NCI-H510A (cell line): ENCODE data around the gene IGSF22.

Source experiments
- DNase-seq: peaks from one replicate; lab custom pipeline; 2025; lab: John Stamatoyannopoulos, UW

Gene IGSF22

DNA sequence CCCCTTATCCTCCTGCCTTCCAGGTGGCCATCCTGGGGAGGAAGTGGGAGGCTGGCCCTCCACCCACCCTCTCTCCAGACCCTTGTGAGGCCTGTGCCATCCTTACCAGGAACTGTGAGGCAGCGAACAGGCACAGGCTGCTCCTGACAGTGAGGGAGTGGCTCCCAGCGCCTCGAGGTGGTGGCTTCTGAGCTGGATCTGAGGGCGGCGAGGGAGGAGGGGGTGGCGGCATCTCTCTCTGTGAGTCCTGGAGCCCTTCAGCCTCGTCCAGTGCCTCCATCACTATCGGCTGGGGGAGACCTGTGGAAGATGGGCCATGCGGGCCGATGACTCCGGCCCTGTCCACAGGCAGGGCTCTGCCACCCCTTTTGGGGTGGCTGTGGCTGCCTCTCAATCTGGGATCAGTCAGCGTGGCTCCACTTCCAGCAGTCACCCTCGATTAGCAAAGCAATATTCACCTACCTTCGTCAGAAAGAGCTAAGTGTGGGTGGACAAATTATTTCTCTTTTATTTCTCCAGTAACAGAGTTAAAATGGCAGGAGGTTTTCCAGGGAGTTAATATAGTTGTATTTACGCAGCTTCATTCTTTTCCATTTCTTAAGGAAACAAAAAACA, 18.0 kb upstream of the IGSF22 start:
- DNase-seq = no peak

DNA sequence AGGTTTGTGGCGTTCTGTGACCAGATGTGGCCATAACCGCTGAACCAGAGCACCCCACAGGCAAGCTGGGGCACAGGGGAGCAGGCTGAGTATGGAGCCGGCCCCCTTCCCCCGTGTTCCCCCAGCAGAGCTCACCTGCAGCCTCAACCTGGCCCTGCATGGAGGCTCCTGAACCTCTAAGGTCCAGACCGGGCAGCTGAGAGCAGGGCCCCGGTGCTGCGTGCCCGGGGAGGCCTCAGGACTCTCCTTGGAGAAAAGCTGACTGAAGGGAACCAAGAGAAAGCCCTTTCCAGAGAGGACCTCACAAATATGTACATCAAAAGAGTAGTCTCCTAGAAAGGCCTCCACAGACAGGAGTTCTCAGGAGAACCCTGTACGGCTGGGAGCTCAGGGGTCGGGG, 17.4 kb upstream of the IGSF22 start:
- DNase-seq = no peak

DNA sequence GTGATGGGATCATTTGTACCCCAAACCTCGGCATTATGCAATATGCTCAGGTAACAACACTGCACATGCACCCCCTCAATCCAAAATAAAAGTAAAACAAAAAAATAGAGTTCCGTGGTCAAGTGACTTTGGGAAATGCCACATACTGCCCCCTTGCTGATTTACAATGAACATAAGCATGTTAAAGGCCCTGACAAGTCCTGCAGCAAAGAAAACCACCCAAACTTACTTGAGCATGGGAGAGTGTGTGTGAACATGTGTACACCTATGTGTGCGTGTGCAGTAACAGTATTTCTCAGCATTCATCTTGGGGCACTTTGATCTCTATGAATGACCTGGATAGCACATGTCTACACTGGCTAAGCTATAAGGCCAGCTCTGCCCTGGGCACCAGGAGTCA, 15.8 kb upstream of the IGSF22 start:
- no peak for DNase-seq

DNA sequence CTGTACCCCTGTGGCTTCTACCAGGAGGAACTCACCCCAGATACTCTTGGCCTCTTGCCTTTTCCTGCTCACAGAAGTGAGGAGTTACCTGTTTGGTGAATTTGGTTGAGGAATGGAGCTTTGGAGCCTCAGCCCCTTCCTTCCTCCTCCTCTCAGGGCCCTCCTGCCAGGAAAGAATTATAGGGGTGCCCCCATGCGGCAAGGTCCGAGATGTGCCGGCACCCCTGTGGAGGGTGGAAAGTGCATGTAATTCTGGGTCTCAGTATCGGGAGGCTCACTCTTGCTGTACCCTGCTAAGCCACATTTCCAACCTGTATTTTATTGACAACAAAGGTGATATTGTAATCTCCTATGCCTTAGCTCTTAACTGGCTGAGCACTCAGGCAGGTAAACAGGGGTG, 13.7 kb upstream of the IGSF22 start:
- no peak for DNase-seq

DNA sequence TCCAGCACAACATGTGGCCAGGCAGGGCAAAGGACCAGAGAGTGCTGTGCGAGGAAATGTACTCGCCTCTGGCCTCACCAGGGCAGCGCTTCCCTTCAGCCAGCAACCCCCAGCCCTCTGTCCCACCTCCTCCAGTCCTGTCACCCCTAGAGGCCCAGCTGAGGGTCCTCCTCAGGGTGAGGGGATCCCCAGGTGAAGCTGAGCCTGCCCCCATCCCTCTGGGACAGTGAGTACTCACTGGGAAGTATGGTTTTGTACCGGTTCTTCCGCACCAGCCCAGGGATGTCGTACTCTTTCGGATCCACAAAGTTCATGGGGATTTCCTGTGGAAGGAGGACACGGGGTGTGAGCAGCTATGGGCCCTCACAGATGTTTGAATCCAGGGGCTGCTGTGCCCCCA, 11.7 kb upstream of the IGSF22 start:
- DNase-seq = no peak

DNA sequence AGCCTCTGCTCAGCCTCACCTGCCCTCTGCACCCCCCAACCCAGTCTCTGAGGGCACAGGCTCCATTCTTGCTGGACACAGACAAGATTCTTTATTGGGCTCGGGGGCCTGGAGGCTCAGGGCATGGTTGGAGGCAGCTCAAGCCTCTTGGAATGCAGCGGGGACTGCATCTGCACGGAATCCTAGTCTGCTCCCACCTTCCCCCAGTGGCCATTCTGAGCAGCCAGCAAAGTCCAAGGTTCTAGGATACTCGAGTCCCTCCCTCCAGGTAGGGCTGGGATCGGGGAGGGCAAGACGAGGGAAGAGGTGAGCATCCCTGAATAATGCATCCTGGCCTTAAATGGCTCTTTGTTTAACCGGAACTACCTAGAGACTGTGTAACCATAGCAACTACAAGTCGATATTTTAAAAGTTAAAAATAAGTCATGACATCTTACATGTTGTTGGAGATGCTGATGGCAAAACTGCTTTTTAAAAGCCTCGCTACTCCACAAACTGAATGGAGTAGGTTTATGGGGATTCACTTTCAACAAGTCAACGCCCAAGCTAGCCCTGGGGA, 10.7 kb upstream of the IGSF22 start:
- no peak for DNase-seq

DNA sequence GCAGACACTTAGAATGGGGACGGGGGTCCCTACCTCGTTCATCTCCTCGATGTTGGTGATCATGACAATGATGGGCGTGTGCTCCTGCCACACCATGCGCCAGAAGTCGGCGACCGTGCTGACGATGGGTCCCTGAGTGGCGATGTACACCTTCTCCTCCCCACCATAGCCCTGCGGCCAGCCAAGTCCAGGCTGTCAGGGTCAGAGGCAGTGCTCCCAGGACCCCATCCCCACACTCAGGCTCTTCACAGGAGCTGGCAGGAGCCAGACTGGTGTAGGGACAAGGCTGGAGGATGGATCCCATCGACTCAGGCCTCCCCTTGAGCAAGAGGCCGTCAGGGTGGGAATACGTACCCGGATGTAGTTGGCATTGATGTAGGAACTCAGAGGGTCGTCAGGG, 7.2 kb upstream of the IGSF22 start:
- no peak for DNase-seq

DNA sequence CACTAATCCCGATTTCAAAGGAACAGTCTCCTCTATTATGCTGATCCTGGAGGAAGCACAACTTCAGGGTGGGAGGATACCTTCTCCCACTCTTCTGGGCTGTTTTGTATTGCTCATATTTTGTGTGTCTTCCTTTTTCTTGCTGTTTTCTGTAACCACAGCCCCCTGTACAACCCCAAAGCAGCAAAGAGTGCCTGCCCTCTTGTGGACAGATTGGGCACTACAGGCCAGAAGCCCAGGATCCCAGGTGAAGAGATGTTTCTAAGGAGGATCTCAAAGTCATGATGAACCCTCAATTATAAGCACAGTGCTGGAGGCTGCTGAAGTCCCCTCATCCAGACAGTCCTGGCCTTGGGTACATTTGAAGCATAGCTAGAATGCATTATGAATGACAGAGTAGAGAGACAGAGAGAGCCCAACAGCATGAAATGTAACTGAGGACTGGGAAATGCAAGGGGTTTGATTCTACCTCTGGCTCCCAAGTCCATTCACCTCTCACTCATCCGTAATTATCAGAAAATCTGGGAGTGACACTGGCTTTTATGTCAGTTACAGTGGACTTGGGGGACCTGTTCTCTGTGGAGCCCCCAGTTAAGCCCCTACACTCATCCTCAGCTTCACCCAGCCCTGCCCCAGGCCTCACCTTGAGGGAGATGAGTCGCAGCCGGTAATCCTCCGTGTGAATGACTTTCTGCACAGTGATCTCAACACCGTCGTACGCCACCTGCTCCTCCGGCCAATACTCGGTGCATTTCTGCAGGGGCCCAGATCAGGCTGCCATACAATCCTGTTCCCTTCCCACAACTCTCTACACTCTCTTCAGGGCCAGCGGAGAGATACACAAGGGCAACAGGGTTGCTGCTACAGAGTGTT, 6.2 kb upstream of the IGSF22 start:
- no peak for DNase-seq

DNA sequence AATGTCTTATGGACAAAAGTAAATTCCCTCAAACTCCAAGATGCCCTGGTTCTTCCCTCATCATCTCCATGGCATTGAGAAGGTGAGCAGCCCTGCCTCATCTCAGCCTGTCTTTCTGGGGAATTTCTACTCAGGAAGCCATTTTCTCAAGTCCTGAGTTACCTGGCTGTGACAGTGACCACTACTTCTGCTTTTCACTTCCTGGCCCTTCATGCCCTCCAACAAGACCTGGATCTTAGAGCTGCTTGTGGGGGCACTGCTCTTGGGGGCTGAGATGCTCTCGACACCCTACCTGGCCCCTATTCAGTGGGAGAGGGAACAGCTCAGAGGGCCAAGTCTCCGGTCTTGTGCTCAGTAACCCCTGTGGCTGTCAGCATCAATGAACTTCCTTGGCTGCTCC, 5.5 kb upstream of the IGSF22 start:
- DNase-seq = no peak

DNA sequence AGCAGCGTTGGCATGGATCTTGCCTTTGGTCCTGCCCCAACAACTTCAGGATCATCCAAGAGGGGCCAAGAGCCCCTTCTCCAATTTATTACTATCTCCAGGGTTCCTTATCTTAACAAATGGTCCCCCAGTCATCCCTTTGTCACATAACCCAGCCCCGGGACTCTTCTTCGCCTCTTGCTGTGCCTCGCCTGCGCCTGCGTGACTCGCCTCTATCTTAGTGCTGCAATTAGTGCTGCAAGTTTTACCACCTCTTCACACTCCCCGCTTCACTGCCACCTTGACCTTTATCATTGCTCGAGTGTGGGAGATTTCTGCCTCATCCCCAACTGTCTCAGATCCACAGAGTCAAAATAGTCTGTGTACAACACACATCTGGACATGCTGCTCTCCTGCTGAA, 4.0 kb upstream of the IGSF22 start:
- DNase-seq = no peak

DNA sequence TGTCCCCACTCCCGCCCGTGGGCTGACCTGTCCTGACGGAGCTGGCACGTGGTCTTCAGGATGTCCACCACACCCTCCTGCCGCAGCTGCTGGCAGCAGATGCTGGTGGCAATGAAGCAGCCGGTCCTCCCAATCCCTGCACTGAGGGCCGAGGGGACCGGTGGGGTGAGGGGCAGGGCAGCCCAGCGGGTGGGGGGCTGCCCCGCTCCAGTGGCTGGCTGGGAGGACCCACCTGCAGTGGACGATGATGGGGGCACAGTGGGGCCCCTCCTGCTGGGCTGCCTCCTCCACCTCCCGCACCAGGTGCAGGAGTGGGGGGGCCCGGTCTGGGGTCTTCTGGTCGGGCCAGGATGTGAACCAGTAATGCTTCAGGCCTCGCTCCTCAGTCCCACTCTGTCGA, 3.4 kb upstream of the IGSF22 start:
- no peak for DNase-seq

DNA sequence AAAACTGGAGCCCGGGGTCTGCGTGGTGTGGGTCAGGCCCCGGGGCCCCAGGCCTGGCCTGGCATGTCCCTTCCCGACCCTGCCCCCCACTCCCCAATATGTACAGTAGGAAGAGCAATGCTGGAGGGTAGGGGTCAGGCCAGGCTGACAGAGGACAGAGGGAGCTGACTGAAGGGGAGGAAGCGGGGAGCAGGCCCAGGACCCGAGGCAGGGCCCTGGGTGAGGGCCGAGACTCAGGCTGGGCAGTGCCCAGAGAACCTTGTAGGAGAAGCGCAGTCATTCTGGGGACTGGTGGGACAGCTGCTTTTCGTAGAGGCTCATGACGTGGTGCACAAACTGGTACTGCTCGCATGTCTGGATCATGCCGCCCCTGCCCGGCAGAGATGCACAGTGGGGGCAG, 2.7 kb upstream of the IGSF22 start:
- DNase-seq = no peak

DNA sequence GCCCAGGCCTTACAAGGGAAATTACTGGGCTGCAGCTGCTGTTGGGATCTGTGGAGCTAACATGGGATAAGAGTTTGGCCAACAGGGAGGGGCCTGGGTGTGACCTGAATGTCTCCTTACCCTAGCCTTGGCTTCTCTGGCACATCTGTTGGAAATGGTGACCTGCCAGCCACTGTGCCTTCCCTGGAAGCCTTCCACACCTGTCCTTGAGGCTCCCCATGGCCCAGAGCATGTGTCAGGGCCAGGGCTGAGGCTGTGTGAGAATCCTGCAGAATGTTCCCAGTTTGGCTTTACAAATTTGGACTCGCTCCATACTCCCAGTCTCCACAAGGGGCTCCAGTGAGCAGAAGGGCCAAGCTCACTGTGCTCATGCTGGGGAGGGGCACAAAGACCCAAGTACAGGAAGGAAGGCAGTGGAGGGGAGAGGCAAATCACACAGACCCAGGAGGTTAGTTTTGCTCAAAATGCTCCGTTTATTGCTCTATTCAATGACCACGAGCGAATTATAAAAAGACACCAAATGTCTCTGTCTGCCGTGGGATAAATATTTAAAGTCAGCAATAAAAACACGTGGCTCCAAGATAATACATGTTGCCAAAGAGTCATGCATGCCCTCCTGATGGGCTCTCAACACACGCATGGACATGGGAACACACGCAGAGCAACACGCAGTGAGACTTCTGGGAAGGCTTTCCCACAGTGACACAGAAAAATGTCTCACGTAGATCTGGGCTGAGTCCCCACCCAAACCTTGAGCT, 1.7 kb upstream of the IGSF22 start:
- no peak for DNase-seq

DNA sequence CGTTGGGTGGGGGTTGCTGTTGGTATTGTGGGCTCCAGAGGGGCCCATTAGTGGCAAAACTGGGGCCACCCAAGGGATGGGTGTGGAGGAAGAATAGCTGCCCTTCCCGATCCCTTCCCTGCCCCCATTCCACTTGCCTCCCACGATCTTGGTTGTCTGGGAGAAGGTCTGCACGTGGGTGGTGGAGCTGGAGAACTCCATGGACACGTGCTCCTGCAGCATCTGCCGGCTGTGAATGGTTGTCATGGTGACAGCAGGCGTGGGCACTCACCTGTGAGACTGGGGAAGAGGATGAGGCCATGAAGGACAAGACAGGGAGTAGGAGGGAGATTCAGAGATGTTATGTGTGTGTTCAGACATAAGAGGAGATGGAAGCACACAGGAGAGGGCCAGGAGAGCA, 2.0 kb downstream of the IGSF22 start:
- peak; percentile 33 for DNase-seq

DNA sequence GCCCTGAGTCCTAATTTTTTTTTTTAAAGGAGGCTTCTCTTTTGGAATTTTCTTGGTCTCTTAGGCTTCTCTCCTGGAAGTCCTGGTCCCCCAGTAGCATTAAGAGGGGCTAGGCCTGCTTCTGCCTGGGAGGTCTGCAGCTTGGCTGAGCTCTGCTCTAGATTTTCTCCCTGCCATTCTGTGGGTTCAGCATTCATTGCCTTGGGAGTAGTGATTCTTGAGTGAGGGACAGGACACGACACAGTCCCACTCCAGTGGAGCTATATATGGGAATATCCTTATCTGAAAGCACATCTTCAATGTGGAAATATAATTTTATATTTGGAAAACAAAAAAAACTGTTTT, 3.7 kb downstream of the IGSF22 start:
- no peak for DNase-seq

DNA sequence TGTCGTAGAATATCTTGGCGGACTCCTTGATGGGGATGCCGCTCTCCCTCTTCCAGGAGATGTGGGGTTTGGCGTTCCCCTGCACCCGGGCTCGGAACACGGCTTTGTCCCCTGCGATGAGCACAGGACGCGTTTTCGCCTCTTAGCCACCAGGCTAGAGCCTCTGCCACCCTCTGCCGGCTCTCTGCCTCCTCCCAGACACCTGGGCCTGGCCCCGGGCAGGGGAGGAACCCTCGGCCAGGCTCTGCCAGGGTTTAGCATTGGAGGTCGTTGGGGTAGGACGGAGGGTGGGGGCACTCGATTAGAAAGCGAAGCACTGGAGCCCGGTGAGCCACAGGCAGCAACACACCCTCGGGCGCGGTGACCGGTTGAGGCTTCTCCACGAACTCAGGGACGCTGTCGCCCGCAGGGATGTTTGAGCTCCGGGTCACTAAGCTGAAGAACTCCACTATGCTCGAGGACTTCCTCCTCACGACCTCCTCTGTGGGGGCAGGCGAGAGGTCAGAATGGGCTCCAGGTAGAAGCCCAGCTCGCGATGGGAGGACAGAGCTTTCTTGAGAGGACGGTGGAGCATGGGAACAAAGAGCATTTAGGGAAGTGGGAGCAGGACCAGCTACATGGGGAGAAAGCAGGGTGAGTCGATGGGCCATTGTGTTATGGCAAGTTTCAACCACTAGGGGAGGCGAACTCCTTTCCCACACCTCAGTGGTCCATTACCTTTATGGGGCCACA, 4.3 kb downstream of the IGSF22 start:
- peak; percentile 30 for DNase-seq

DNA sequence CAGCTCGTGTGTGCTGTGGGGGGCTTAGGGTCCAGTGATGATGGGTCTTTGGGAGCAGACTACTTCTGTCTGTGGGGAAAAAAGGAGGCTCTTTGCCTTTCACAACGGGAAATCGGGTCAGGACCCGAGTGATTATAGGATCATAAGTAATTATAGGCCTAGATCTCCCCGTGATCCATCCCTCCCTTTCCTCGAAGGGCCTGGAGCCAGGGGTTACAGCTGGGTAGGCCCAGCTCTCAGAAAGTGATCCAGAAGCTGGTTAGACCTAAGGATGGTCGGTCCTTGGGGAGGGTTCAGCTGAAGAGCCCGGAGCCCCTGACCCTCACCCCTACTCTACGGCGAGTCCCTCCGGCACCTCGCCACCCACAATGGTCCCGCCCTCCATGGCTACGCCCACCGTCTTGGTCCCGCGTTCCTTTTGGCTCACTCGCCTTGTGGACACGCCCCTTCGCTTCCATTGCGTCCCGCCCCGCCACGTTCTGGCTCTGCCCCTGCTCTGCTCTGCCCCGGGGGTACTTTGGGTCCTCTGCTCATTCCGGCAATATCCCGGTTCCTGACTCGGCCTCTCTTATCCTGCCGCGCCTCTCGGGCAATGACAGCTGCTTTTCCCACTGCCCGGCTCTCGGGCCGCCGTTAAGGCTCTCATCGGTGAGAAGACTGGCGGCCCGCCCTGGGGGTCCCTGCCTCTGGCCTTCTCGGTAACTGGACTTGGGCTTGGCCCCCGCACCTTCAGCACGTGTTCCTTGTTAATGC, 5.0 kb downstream of the IGSF22 start:
- peak; percentile 61 for DNase-seq

DNA sequence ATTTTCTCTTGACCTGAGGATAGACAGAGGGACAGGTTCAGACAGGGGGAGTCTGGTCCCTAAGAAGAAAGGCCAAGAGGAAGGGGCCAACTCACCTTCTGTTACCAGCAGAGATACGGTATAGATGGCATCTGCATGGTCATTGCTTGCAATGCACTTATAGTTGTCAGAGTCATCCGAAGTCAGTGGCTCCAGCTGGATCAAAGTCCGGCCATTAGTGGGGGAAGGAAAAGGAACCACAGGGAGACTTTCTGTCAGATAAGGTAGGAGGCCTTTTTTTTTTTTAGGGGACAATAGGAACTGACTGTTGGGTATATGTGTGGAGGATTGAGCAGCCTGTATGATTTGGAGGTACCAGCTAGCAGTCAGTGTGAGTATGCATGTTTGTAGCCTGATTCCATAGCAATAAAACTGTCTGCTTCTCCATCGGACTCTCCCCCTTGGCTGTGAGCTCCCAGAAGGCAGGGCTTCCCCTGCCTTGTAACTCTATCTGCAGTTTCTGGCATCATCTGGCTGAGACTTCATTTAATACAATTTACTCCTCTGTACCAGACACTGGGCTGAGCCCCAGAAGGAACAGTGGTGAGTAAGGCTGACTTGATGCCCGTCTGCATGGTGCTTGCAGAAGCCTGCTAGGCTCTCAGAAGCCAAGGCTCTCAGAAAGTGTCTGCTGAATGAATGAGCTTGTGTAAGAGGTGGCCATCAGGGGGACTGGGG, 5.7 kb downstream of the IGSF22 start:
- DNase-seq = no peak

DNA sequence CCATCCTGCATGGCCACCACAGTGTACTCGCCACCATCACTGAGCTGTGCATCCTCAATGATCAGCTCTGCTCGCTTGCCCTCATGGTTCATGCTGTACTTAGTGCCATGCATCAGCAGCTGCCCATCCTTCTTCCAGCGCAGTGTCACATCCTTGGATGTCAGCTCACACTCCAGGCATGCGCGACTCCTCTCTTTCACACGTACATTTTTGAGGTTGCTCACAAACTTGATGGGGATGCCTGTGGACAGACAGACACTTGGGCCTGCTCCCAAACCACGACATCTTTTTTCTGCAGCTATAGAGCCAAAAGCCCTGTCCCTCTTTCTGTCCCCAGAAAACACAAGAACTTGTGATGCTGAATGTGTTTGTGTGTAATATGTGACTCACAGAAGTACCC, 10.5 kb downstream of the IGSF22 start:
- no peak for DNase-seq

DNA sequence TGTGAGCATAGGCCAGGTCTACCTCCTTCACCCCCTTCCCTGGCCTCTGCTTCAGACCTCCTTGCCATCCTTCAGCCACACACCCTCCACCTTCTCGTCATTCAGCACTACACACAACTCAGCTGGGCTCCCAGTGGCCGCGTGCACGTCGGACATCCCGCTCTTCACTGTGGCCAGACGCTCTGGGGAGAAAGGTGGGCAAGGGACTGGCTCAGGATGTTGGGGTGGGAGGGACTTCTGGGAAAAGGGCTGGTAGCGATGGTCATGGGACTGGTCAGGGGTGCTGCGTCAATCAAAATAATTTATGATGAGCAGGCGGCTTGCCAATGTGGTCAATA, 11.6 kb downstream of the IGSF22 start:
- DNase-seq = no peak
